HG03103 (cell line): Measurements from ENCODE around the gene ZMIZ1.

ENCODE experiments used
- ATAC-seq: cut with Tn5 transposase; IDR thresholded peaks from one replicate; pipeline ENCODE4 v1.9.1; 2021; ENCODE audit warnings: low read depth; ENCODE audit not compliant: unreplicated experiment

Gene ZMIZ1

GRCh38 chr10:79292026-79292766 lies 223.4 kb downstream of the ZMIZ1 start:
- ATAC-seq: no peak

- no peak for ATAC-seq
Measured at GRCh38 chr10:79292891-79293746, 224.4 kb downstream of the ZMIZ1 start.

GRCh38 chr10:79293841-79294581 lies 225.2 kb downstream of the ZMIZ1 start:
- ATAC-seq: no peak

GRCh38 chr10:79295563-79295962 lies 226.8 kb downstream of the ZMIZ1 start:
- ATAC-seq: no peak

GRCh38 chr10:79296431-79296830 lies 227.7 kb downstream of the ZMIZ1 start:
- no peak for ATAC-seq

- ATAC-seq: no peak
Measured at GRCh38 chr10:79298403-79299244, 229.9 kb downstream of the ZMIZ1 start.

- ATAC-seq: no peak
Measured at GRCh38 chr10:79299397-79300241, 230.9 kb downstream of the ZMIZ1 start.

GRCh38 chr10:79300711-79301110 lies 231.9 kb downstream of the ZMIZ1 start:
- no peak for ATAC-seq

GRCh38 chr10:79301754-79302530 lies 233.2 kb downstream of the ZMIZ1 start:
- no peak for ATAC-seq

GRCh38 chr10:79303631-79304478 lies 235.1 kb downstream of the ZMIZ1 start:
- ATAC-seq: no peak

GRCh38 chr10:79304479-79305087 lies 235.8 kb downstream of the ZMIZ1 start:
- ATAC-seq: no peak

- no peak for ATAC-seq
Measured at GRCh38 chr10:79305515-79305914, 236.7 kb downstream of the ZMIZ1 start.

- no peak for ATAC-seq
Measured at GRCh38 chr10:79305988-79306387, 237.2 kb downstream of the ZMIZ1 start.

- ATAC-seq: no peak
Measured at GRCh38 chr10:79306644-79307220, 238.0 kb downstream of the ZMIZ1 start.

GRCh38 chr10:79308016-79308415 lies 239.2 kb downstream of the ZMIZ1 start:
- no peak for ATAC-seq

GRCh38 chr10:79308969-79309665 lies 240.4 kb downstream of the ZMIZ1 start:
- no peak for ATAC-seq
